GM13976 (cell line): ENCODE results near the gene MEIS3.

Source experiments
- DNase-seq: peaks from one replicate; pipeline ENCODE4 v3.0.0; 2012; ENCODE audit warnings: low spot score
- in situ Hi-C: fragments of 300-500 bp; cut with MboI; formaldehyde crosslinking; loops from one replicate; pipeline ENCODE4 v1.12.0; 2022; ENCODE audit warnings: low sequenced_read_pairs, mixed read lengths, inconsistent platforms; ENCODE audit not compliant: unreplicated experiment
- TF ChIP-seq, protein P1 (sequence below): IDR thresholded peaks from 2 replicates; pipeline ENCODE4 v1.5.1; 2012; ENCODE audit warnings: borderline replicate concordance, mild to moderate bottlenecking; ENCODE audit not compliant: insufficient read depth; ENCODE audit errors: extremely low read depth, missing control alignments, control extremely low read depth

Gene MEIS3

GRCh38 chr19:47377208-47377701 is 42.1 kb downstream of the MEIS3 start:
- no peak for DNase-seq
- in situ Hi-C loops, result no loop called here

GRCh38 chr19:47376589-47377144 is 42.7 kb downstream of the MEIS3 start:
- DNase-seq, result no peak
- in situ Hi-C loops, result no loop called here
- TF ChIP-seq, protein P1, sequence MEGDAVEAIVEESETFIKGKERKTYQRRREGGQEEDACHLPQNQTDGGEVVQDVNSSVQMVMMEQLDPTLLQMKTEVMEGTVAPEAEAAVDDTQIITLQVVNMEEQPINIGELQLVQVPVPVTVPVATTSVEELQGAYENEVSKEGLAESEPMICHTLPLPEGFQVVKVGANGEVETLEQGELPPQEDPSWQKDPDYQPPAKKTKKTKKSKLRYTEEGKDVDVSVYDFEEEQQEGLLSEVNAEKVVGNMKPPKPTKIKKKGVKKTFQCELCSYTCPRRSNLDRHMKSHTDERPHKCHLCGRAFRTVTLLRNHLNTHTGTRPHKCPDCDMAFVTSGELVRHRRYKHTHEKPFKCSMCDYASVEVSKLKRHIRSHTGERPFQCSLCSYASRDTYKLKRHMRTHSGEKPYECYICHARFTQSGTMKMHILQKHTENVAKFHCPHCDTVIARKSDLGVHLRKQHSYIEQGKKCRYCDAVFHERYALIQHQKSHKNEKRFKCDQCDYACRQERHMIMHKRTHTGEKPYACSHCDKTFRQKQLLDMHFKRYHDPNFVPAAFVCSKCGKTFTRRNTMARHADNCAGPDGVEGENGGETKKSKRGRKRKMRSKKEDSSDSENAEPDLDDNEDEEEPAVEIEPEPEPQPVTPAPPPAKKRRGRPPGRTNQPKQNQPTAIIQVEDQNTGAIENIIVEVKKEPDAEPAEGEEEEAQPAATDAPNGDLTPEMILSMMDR, result no peak

More at GRCh38 chr19:47377208-47377701, 42.1 kb downstream of the MEIS3 start:
- TF ChIP-seq, protein P1, result no peak

- TF ChIP-seq, protein P1, result no peak
- in situ Hi-C loops, result no loop called here
- no peak for DNase-seq
Measured at GRCh38 chr19:47375694-47376588, 43.4 kb downstream of the MEIS3 start.

DNA sequence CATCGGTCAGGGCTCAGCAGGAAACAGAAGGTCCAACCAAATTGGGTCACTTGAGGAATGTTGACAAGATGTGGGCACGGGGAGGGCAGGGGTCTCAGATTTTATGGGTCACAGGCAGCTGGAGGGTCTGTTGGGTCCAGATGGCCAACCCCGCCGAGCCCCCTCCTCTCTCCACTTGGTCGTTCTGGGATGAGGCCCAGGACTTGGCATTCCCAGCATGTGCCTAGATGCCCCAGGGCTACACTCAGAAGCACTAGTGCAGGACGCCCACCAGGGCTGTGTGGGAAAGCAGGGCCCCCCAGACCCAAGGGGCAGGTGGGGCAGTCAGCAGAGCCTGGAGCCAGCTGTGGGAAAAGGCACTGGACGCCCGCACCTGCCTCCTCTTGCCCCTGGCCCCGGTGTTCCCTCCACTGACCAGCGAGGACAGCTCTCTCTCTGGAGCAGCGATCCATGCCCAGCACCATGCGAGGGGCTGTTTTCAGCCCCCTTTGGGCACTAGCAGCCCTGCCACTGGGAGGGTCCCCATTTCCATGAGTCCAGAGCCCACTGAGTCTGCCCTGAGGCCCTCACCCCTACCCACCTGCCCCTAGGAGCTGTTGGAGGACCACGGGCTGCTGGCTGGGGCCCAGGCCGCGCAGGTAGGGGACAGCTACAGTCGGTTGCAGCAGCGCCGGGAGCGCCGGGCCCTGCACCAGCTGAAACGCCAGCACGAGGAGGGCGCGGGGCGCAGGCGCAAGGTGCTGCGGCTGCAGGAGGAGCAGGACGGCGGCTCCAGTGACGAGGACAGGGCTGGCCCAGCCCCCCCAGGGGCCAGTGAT is 44.2 kb downstream of the MEIS3 start:
- DNase-seq, result no peak
- in situ Hi-C loops, result no loop called here
- TF ChIP-seq, protein P1, result no peak

DNA sequence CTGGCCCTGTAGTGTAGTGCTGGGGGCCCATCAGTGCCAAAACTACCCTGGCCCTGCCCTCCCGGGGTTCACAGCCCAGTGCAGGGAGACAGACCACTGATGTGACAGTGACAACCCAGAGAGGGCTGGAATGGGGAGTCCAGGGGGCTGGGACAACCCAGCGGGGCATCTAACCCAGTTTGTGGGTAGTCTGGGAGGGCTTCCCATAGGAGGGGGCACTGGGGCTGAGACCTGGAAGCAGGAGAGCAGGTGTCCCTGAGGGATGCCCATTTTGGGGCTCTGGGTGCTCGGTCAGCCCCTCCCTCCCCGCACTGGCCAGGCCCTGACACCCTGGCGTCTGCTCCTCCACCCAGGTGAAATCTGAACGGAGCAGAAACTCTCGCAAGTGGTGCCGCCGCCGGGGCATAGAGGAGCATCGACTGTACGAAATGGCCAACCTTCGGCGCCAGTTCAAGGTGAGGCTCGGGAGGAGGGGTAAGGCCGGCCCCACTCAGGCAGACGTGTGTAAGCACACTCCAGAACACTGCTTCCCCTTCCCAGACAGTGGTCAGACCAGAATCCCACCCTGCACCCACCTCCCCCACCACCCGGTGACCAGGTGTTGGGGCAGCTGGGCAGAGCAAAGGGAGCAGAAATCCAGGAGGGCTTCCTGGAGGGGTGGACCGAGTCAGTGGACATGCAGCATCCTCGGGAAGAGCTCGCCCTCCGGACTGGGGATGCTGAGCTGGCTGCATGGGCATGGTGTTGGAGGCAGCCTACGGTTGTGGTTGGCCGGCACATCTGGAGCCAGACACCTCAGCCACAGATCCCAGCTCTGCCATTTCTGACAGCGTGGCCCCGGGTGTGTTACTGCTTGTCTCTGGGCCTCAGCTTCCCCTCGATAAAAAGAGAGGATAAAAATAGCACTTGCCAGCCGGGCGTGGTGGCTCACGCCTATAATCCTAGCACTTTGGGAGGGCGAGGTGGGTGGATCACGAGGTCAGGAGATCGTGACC is 45.8 kb downstream of the MEIS3 start:
- TF ChIP-seq, protein P1, result no peak
- no peak for DNase-seq
- in situ Hi-C loops, result no loop called here
